ENCODE measurements around the gene STRA6. TPM values are rescaled to one million over a fixed set of nuclear protein-coding genes. Genes with fewer than 3 reads are reported as not detected.

STRA6 gene
- total RNA-seq, 1 donor from 2014 or later, result 111 TPM

GRCh38 chr15:74217907-74218885, 15.6 kb upstream of the STRA6 start:
- peaks cover 49% of the 10 kb centered on the region for H3K4me1 Mint-ChIP-seq
- H3K27me3 Mint-ChIP-seq (ENCODE audit: low read depth), result peaks cover 16% of the 10 kb centered on the region
- no peak for DNase-seq (ENCODE audit: low spot score in 2 of 2, unreplicated experiment in 2 of 2)
- no peak for TF ChIP-seq CTCF (IDR thresholded peaks at IDR 0.05; ENCODE audit: unreplicated experiment)
- H3K4me3 Mint-ChIP-seq, result no peak overlapping the region
- H3K27ac Mint-ChIP-seq, result no peak overlapping the region
- no peaks in the 10 kb centered on the region for H3K36me3 Mint-ChIP-seq
- H3K9me3 Mint-ChIP-seq, result no peaks in the 10 kb centered on the region

- H3K4me3 Mint-ChIP-seq, result no peak overlapping the region
- TF ChIP-seq CTCF (IDR thresholded peaks at IDR 0.05; ENCODE audit: unreplicated experiment), result no peak
- DNase-seq (ENCODE audit: low spot score in 2 of 2, unreplicated experiment in 2 of 2), result no peak
- H3K27me3 Mint-ChIP-seq (ENCODE audit: low read depth), result peaks cover 10% of the 10 kb centered on the region
- peaks cover 40% of the 10 kb centered on the region for H3K4me1 Mint-ChIP-seq
- no peak overlapping the region for H3K27ac Mint-ChIP-seq
- no peaks in the 10 kb centered on the region for H3K9me3 Mint-ChIP-seq
- H3K36me3 Mint-ChIP-seq, result no peaks in the 10 kb centered on the region
Measured at GRCh38 chr15:74216949-74217348, 14.4 kb upstream of the STRA6 start.

- H3K4me3 Mint-ChIP-seq, result no peak overlapping the region
- no peaks in the 10 kb centered on the region for H3K36me3 Mint-ChIP-seq
- H3K4me1 Mint-ChIP-seq, result peaks cover 33% of the 10 kb centered on the region
- TF ChIP-seq CTCF (IDR thresholded peaks at IDR 0.05; ENCODE audit: unreplicated experiment), result no peak
- DNase-seq (ENCODE audit: low spot score in 2 of 2, unreplicated experiment in 2 of 2), result no peak
- H3K27ac Mint-ChIP-seq, result no peak overlapping the region
- peaks cover 10% of the 10 kb centered on the region for H3K27me3 Mint-ChIP-seq (ENCODE audit: low read depth)
- H3K9me3 Mint-ChIP-seq, result no peaks in the 10 kb centered on the region
Measured at GRCh38 chr15:74215958-74216357, 13.4 kb upstream of the STRA6 start.

- H3K27ac Mint-ChIP-seq, result peak overlapping the region; percentile 32
- peaks cover 4% of the 10 kb centered on the region for H3K27me3 Mint-ChIP-seq (ENCODE audit: low read depth)
- H3K4me1 Mint-ChIP-seq, result peaks cover 36% of the 10 kb centered on the region
- no peaks in the 10 kb centered on the region for H3K36me3 Mint-ChIP-seq
- TF ChIP-seq CTCF (IDR thresholded peaks at IDR 0.05; ENCODE audit: unreplicated experiment), result no peak
- no peak for DNase-seq (ENCODE audit: low spot score in 2 of 2, unreplicated experiment in 2 of 2)
- no peaks in the 10 kb centered on the region for H3K9me3 Mint-ChIP-seq
- H3K4me3 Mint-ChIP-seq, result no peak overlapping the region
Measured at GRCh38 chr15:74214324-74215021, 11.9 kb upstream of the STRA6 start.

DNA sequence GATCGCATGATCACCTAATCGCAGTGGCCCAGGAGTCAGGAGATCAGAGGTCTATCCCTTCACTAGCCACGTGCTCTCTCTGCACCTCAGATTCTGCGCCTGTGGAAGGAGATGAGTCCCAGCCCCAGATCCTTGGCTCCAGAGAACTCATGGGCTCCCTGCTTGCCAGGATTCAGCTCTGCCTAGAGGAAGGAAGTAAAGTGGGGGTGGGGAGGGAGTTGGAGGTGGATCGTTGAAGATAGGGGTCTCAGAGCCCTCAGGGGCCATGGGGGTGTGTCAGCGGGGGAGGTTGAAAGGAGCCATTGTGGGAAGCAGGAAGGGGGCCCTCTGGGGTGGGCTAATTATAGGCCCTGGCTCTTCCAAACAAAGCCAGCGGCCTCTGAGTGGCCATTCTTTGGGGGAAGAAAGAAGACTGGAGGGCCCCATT, 11.3 kb upstream of the STRA6 start:
- H3K27ac Mint-ChIP-seq, result peak overlapping the region; percentile 71
- H3K36me3 Mint-ChIP-seq, result no peaks in the 10 kb centered on the region
- H3K4me1 Mint-ChIP-seq, result peaks cover 42% of the 10 kb centered on the region
- no peaks in the 10 kb centered on the region for H3K27me3 Mint-ChIP-seq (ENCODE audit: low read depth)
- H3K4me3 Mint-ChIP-seq, result no peak overlapping the region
- no peak for TF ChIP-seq CTCF (IDR thresholded peaks at IDR 0.05; ENCODE audit: unreplicated experiment)
- H3K9me3 Mint-ChIP-seq, result no peaks in the 10 kb centered on the region
- DNase-seq (ENCODE audit: low spot score in 2 of 2, unreplicated experiment in 2 of 2), result no peak
